Activated CD8-positive, alpha-beta memory T cell treated with anti-CD3 and anti-CD28 coated beads, Interleukin-2, amount 10 ng/mL, durations not matched to agents 7 days and 5 days (primary cell): ENCODE measurements around the gene ARPC5. TPM values are rescaled to one million over a fixed set of nuclear protein-coding genes. Genes with fewer than 3 reads are reported as not detected.
"Not testable (repeated sequence)": the region's sequence is repeated elsewhere in the genome, so short reads cannot be mapped to it uniquely, and the experiment has no call there.

Experiments used
- ATAC-seq: fragments of 150-1000 bp; cut with Tn5 transposase; one replicate; pipeline ENCODE4 v1.10.0; 2021; ENCODE audit warnings: moderate library complexity
- CTCF ChIA-PET: fragments of 350-600 bp; sonication (Branson Sonifier 250); formaldehyde crosslinking; loops from one replicate; lab custom pipeline; 2021; ENCODE audit warnings: antibody characterized with exemption; lab: Charles Lee
- DNase-seq: peaks from one replicate; pipeline ENCODE4 v3.0.0-alpha.2; 2020
- H3K27ac Mint-ChIP-seq: one replicate; pipeline ENCODE4 v1.8.0; 2021; ENCODE audit warnings: mild to moderate bottlenecking, mixed read lengths
- H3K27me3 Mint-ChIP-seq: one replicate; pipeline ENCODE4 v1.8.0; 2021; ENCODE audit warnings: mixed read lengths
- H3K36me3 Mint-ChIP-seq: one replicate; pipeline ENCODE4 v1.8.0; 2021; ENCODE audit warnings: mild to moderate bottlenecking, mixed read lengths
- H3K4me1 Mint-ChIP-seq: one replicate; pipeline ENCODE4 v1.8.0; 2021; ENCODE audit warnings: mixed read lengths
- H3K4me3 Mint-ChIP-seq: one replicate; pipeline ENCODE4 v1.8.0; 2021; ENCODE audit warnings: mild to moderate bottlenecking, moderate library complexity, mixed read lengths
- H3K9me3 Mint-ChIP-seq: one replicate; pipeline ENCODE4 v1.8.0; 2022; ENCODE audit warnings: low read depth, mixed read lengths
- total RNA-seq, 2 experiments: library from RNA; stranded (reverse); gene quantifications; one replicate each; pipeline ENCODE4 v1.2.3, GENCODE V29; 2021

ARPC5 gene
- total RNA-seq: 100 to 1,000 TPM; 205 to 216 TPM

DNA sequence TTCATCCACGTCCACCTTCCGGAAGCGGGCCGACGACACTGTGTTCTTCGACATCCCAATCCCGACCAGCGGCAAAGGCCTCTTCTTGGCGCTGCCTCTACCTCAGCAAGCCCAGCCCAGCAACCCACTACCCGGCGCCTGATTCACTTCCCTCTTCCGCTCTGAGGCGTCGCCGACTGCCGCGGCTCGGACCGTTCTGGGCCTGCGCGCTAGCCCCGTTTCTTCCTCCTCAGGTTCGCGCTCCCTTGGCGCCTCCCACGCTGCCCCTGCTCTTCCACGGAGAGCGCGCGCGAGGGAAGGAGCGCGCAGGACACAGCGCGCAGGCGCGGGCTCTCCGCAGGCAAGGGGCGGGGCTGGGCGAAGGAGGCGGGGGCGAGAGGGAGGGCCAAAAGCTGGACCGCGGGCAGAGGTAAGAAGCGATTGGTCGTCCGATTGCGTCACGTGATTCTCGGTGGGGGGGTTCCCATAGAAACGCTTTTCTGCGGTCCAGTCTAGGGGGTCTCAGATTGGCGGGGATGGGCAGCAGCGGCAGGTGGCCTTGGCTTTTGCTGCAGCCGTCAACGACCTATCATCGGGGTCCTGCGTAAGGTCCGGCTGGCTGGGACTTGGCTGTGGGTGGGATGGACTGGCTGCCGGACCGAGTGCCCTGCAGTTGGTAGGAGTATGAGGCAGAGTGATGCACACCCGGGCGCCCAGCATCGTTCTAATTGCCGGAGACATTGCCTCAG lies at the start of gene ARPC5:
Gene ARPC5, minus strand, starts transcription at position 178 of the 728 bp plus-strand sequence. Its CDS starts 124 bp downstream, at position 54.
- CTCF ChIA-PET: interaction anchor here (1.1 to 5.5 kb wide), 4 partner anchors 9 to 280 kb away, joined by 3 to 38 read pairs (median 4); partner anchors contain the start of gene APOBEC4
- DNase-seq: peak; percentile 97
- H3K9me3 Mint-ChIP-seq: no peaks in the 10 kb centered on the region
- H3K4me1 Mint-ChIP-seq: peaks cover 30% of the 10 kb centered on the region
- peaks cover 19% of the 10 kb centered on the region for H3K27me3 Mint-ChIP-seq
- peak within 1 kb of the TSS; percentile 100 for H3K27ac Mint-ChIP-seq
- peaks cover 29% of the 10 kb centered on the region for H3K36me3 Mint-ChIP-seq
- peak; percentile 94 for ATAC-seq
- H3K4me3 Mint-ChIP-seq: peak within 1 kb of the TSS; percentile 98

DNA sequence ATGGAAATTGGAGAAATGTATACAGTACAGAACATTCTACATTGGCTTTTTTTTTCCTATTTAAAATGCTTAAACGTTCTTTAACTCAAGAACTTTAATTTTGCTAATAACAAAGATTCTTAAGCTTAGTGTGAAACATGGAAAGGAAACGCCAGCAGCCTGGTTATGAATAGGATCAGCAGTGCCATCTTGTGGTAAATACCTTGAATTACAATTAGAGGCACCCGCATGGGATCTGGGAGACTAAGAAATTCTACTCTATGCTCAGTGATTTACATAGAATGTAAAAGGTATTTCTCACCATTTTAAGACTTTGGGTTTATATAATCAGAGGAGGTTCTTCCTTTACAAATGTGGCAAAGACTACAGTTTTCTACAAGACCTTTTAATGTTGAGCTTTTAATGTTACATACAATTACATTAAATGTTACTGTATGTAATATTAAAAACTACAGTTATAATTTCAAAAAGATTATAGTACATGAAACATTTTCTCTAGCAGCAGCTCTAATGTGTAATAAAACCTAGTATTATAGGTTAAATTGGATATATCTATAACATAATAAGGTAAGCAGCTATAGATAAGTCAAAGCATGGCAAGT lies 49.6 kb upstream of the ARPC5 start:
- H3K36me3 Mint-ChIP-seq: peaks cover 1% of the 10 kb centered on the region
- DNase-seq (no peak), ATAC-seq (no peak)
- peaks cover 35% of the 10 kb centered on the region for H3K27me3 Mint-ChIP-seq
- no peak overlapping the region for H3K4me3 Mint-ChIP-seq
- H3K9me3 Mint-ChIP-seq: no peaks in the 10 kb centered on the region
- H3K27ac Mint-ChIP-seq: no peak overlapping the region
- CTCF ChIA-PET: interaction anchor here (0.6 to 3.4 kb wide), 26 partner anchors 10 to 444 kb away, joined by 3 to 41 read pairs (median 4); partner anchors contain the start of genes APOBEC4, ARPC5 and RGL1
- peaks cover 6% of the 10 kb centered on the region for H3K4me1 Mint-ChIP-seq

DNA sequence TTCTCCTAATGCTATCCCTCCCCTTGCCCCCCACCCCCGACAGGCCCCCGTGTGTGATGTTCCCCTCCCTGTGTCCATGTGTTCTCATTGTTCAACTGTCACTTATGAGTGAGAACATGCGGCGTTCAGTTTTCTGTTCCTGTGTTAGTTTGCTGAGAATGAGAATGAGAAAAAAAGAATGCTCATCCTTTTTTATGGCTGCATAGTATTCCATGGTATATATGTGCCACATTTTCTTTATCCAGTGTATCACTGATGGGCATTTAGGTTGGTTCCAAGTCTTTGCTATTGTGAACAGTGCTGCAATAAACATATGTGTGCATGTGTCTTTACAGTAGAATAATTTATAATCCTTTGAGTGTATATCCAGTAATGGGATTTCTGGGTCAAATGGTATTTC lies 43.8 kb upstream of the ARPC5 start:
- H3K27ac Mint-ChIP-seq, H3K36me3 Mint-ChIP-seq, CTCF ChIA-PET: not testable (repeated sequence)

DNA sequence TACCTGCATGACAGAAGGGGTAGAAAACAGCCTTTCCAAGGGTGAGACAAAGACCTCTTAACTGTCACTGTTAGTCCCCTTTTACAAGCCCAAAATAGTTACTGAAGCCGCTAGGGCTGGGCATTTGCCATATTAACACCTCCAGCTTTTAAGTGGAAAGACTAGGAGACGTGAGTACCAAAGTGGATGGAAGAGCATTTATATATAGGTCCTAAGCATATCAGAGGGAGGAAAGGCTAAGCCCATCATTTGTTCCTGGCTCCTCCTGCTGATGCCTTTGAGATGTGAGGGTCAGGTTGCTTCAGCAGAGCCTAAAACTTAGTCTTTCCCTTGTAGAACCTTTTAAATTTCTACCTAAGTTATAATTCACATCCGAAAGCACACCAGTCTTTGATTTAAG lies 43.2 kb upstream of the ARPC5 start:
- Mint-ChIP-seq H3K4me1 (no peaks in the 10 kb centered on the region), H3K36me3 (peaks cover 1% of the 10 kb centered on the region), H3K9me3 (no peaks in the 10 kb centered on the region), H3K27me3 (peaks cover 38% of the 10 kb centered on the region), H3K27ac (no peak overlapping the region), H3K4me3 (no peak overlapping the region)
- CTCF ChIA-PET: interaction anchor here (1.5 kb wide), 1 partner anchor 23 kb away, joined by 5 read pairs; no protein-coding TSS in a partner anchor
- ATAC-seq (no peak), DNase-seq (no peak)

More for the DNA sequence above, 43.8 kb upstream of the ARPC5 start:
- peaks cover 41% of the 10 kb centered on the region for H3K27me3 Mint-ChIP-seq
- not testable (repeated sequence) for H3K9me3 Mint-ChIP-seq, ATAC-seq, H3K4me1 Mint-ChIP-seq, DNase-seq, H3K4me3 Mint-ChIP-seq

DNA sequence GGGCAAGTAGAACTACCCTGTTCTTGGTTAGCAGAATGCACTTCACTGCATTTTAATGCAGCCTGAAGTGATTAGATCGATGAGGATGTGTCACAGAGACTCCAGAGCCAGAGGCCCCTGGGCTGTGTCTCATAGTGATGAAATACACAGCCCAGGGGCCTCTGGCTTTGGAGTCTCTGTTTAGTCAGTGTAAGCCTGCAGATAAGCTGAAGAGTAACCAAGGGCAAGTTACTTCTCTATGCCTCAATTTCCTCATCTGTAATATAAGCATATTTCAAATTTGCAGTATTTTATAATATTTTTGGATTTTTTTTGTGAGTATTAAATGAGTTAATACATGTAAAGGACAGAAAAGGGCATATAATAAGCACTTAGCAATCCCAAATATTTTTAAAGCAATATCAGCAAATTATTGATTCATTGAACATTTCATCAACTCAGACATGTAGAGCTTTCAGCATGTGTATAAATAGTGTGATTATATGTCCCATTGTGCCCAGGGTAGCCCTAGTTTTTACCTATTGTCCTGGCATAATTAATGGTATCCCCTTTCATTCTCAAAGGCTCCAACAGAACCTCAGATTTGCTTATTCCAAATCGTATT lies 41.1 kb upstream of the ARPC5 start:
- ATAC-seq (no peak), DNase-seq (no peak)
- Mint-ChIP-seq H3K4me3 (no peak overlapping the region), H3K9me3 (no peaks in the 10 kb centered on the region), H3K36me3 (peaks cover 2% of the 10 kb centered on the region), H3K4me1 (no peaks in the 10 kb centered on the region), H3K27ac (no peak overlapping the region), H3K27me3 (peaks cover 31% of the 10 kb centered on the region)
- CTCF ChIA-PET: interaction anchor here (1.3 to 3.0 kb wide), 3 partner anchors 9 to 239 kb away, joined by 4 to 11 read pairs (median 6); no protein-coding TSS in a partner anchor

DNA sequence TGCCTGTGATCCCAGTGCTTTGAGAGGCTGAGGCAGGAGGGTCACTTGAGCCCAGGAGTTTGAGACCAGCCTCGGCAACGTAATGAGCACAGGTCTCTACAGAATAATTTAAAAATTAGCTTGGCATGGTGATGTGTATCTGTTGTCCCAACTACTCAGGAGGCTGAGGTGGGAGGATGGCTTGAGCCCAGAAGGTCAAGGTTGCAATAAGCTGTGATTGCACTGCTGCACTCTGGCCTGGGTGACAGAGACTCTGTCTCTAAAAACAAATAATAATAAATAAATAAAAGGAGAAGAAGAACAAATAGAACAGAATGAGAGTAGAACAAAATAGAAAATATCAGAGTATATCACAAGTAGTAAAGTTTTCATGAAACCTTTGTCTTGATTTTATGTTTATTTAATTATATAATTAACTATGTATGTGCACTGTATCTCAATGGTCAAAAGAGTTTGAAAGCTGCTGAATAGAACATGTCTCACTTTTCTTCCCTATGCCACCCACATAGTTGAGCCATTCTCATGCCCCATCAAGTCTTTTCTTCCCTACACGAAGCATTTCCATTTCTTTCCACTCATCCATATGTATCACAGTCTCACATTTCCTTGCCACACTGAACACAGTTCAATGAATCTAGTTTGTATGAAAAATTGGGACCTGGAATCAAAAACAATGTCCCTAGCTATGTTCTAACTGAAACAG lies 40.5 kb upstream of the ARPC5 start:
- no peak for DNase-seq
- ATAC-seq: no peak
- H3K4me3 Mint-ChIP-seq: no peak overlapping the region
- H3K4me1 Mint-ChIP-seq: no peaks in the 10 kb centered on the region
- H3K27me3 Mint-ChIP-seq: peaks cover 26% of the 10 kb centered on the region
- no peak overlapping the region for H3K27ac Mint-ChIP-seq
- H3K9me3 Mint-ChIP-seq: no peaks in the 10 kb centered on the region
- H3K36me3 Mint-ChIP-seq: peaks cover 2% of the 10 kb centered on the region
- CTCF ChIA-PET: interaction anchor here (1.3 to 3.0 kb wide), 3 partner anchors 9 to 239 kb away, joined by 4 to 11 read pairs (median 6); no protein-coding TSS in a partner anchor

DNA sequence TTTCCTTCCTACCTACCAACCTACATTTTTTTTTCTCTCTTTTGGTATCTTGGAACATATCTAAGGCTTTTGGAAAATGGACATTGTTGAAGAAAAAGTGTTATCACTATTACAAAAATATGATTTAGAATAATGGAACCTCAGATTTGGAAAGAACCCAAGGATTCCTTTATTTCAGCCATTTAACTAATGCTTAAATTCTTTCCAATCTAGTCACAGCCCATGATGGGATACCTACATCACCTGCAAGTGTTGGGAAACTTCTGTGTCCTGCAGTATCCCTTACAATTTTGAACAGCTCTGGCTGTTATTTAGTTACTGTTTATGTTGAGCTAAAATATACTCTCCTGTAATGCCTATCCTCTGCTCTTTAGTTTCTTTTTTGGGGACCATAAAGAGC lies 39.8 kb upstream of the ARPC5 start:
- CTCF ChIA-PET: interaction anchor here (2.2 to 3.0 kb wide), 2 partner anchors 10 to 20 kb away, joined by 6 to 11 read pairs; no protein-coding TSS in a partner anchor
- Mint-ChIP-seq H3K9me3 (no peaks in the 10 kb centered on the region), H3K27ac (no peak overlapping the region), H3K4me1 (no peaks in the 10 kb centered on the region), H3K36me3 (peaks cover 4% of the 10 kb centered on the region), H3K27me3 (peaks cover 28% of the 10 kb centered on the region), H3K4me3 (no peak overlapping the region)
- no peak for ATAC-seq
- no peak for DNase-seq

DNA sequence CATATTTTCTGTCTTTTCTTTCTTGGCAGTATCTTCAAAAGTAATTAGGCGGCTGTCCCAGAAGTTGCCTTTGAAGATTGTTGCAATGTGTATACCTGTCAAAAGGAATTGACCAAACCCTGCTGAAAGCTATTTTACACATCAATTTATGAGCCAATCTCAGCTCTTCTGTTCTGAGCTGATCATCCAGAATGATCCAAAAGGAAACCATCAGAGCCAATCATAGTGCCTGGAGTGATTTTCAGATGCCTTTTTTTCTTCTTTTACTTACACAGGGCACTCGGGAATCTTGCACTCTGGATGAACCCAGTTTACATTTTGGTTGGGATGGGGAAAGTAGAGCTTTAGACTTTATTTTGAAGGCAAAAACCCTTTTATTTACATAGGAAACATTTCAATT lies 39.3 kb upstream of the ARPC5 start:
- Mint-ChIP-seq H3K27ac (no peak overlapping the region), H3K9me3 (no peaks in the 10 kb centered on the region), H3K36me3 (peaks cover 4% of the 10 kb centered on the region), H3K27me3 (peaks cover 28% of the 10 kb centered on the region), H3K4me1 (no peaks in the 10 kb centered on the region), H3K4me3 (no peak overlapping the region)
- DNase-seq: no peak
- no peak for ATAC-seq
- CTCF ChIA-PET: interaction anchor here (2.2 to 3.0 kb wide), 2 partner anchors 10 to 19 kb away, joined by 6 to 11 read pairs; no protein-coding TSS in a partner anchor

DNA sequence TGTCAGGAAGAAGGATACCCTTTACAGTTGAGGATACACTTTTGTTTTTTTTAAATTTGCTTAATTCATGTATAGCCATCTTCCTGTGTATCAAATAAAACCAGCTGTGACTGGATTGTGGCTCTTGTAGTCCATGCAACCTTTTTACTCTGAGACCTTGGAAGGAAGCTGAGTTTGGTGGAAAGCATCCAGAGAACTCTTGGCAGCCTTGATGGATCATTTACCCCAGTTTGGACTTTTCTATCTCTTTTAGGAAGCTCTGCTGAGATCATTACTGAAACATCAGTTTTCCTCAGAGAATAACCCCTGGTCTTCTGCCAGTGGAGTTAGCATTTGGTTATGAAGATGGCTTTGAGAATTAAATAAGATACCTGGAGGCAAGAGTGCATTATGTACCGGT lies 38.8 kb upstream of the ARPC5 start:
- peaks cover 4% of the 10 kb centered on the region for H3K36me3 Mint-ChIP-seq
- no peak for ATAC-seq
- no peaks in the 10 kb centered on the region for H3K9me3 Mint-ChIP-seq
- no peaks in the 10 kb centered on the region for H3K4me1 Mint-ChIP-seq
- peaks cover 28% of the 10 kb centered on the region for H3K27me3 Mint-ChIP-seq
- no peak overlapping the region for H3K4me3 Mint-ChIP-seq
- CTCF ChIA-PET: interaction anchor here (0.7 to 3.0 kb wide), 2 partner anchors 11 to 242 kb away, joined by 3 to 11 read pairs; no protein-coding TSS in a partner anchor
- no peak for DNase-seq
- no peak overlapping the region for H3K27ac Mint-ChIP-seq

DNA sequence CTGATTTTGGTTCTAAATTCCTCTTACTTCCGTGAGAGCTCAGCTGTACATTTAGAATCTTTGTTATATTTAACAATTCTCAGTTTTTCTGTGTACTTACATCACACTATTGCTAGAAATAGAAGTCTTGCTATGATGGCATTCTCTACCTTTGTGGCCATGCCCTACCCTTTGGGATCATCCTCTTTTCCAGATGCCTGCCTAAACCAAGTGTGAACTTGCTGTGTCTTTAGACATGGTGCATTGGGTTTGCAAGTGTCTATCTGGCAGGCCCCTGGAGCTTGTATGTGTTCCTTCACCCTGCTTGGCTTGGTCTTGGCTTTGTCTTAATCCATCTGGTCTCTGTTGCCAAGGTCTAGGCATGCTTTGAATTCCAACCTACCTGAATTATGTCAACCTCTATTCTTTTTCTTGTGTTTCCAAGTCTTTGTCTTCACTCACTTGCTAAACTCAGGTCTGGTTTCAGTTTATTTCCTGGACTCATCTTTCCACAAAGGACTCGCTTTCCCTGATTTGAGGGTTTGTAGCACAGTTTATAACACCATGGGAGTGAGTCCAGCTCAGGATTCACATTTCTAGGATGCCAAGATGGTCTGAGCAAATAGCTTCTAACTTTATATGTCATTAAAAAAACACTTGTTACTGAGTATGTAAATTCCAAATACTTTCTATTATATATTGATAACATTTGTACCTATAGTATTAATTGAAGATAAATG lies 38.2 kb upstream of the ARPC5 start:
- Mint-ChIP-seq H3K4me1 (no peaks in the 10 kb centered on the region), H3K4me3 (no peak overlapping the region), H3K27me3 (peaks cover 28% of the 10 kb centered on the region), H3K27ac (no peak overlapping the region), H3K9me3 (no peaks in the 10 kb centered on the region), H3K36me3 (peaks cover 4% of the 10 kb centered on the region)
- CTCF ChIA-PET: interaction anchor here (0.7 to 3.0 kb wide), 4 partner anchors 10 to 242 kb away, joined by 3 to 11 read pairs (median 3); no protein-coding TSS in a partner anchor
- ATAC-seq: no peak
- DNase-seq: no peak

DNA sequence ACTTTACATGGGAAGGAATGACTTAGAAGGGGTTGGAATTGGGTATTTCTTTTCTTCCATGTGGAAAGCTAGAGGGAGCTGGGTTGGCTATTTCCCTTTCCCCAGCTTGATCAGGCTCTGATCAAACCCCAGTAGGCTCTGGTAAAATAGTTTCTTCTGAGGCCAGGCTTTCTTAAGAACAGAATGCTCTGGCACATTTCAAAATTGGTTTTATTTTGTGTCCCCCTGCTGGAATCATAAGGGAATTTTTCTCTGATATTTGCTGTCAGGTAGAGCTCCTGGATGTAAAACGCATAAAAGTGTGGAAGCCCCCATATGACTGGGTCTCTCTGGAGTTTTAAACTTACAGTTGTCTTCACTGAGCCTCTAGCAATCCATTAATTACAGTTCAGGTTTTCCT lies 34.6 kb upstream of the ARPC5 start:
- ATAC-seq: no peak
- Mint-ChIP-seq H3K27me3 (peaks cover 22% of the 10 kb centered on the region), H3K4me3 (no peak overlapping the region), H3K9me3 (no peaks in the 10 kb centered on the region), H3K36me3 (peaks cover 4% of the 10 kb centered on the region), H3K27ac (no peak overlapping the region), H3K4me1 (no peaks in the 10 kb centered on the region)
- no peak for DNase-seq
- CTCF ChIA-PET: interaction anchor here (1.0 to 2.2 kb wide), 2 partner anchors 15 kb away, joined by 3 to 7 read pairs; no protein-coding TSS in a partner anchor

DNA sequence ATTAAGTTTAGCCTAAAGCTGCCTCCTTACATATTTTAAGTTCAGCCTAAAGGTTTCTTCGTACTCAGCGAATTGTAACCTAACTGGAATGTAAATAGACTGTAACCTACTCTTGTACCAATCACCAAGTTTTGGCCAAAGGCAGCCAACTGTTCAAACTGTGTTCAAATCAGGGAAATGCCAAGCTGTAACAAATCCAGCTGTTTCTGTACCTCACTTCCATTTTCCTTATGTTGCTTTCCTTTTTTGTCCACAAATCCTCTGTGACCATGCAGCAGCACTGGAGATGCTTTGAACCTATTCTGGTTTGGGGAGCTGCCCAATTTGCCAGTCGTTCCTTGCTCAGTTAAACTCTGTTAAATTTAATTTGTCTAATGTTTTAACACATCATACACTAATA lies 20.8 kb upstream of the ARPC5 start:
- ATAC-seq: no peak

More for the DNA sequence above, 20.8 kb upstream of the ARPC5 start:
- peaks cover 36% of the 10 kb centered on the region for H3K4me1 Mint-ChIP-seq
- H3K36me3 Mint-ChIP-seq: no peaks in the 10 kb centered on the region
- no peaks in the 10 kb centered on the region for H3K9me3 Mint-ChIP-seq
- no peak overlapping the region for H3K27ac Mint-ChIP-seq
- DNase-seq: no peak
- no peak overlapping the region for H3K4me3 Mint-ChIP-seq
- H3K27me3 Mint-ChIP-seq: peaks cover 6% of the 10 kb centered on the region
- CTCF ChIA-PET: interaction anchor here (1.0 to 5.7 kb wide), 11 partner anchors 9 to 266 kb away, joined by 3 to 104 read pairs (median 9); partner anchors contain the start of gene ARPC5
